ENCODE results near the gene APOBR. TPM values are rescaled to one million over a fixed set of nuclear protein-coding genes. Genes with fewer than 3 reads are reported as not detected.

Gene APOBR
- total and polyA plus RNA-seq, 2 of the 13 experiments (the other 11 are each of a cell fraction or from before 2014, with no cell fraction given), result 0.03 TPM; not detected in 1

DNA sequence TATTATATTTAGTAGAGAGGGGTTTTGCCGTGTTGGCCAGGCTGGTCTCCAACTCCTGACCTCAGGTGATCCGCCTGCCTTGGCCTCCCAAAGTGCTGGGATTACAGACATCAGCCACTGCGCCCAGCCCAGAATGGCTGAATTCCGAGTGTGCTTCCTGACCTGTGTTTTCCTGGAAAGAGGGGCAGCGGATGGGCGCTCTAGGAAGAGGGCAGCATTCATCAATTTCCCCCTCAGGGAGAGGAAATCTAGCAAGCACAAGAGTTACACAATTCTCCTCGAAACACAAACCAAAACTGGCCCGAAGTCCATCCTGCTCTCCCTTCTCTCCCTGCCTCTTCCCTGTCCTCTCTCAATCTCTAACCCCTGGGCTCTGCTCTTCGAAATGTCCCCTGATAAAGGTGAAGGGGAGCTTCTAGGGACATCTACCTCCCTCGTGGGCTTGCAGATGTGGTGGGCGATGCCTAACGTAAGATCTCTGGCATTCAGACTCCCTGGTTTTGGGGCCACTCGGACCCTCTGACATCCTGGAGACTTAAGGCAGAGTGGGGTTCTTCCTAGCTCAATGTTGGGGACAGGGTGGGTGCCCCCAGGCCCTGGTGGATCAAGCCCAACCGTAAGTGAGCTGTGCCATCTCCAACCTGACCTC, 11.2 kb downstream of the APOBR start (continued):
- TF ChIP-seq UBTF (CRISPR knock-in tag; IDR thresholded peaks at IDR 0.05), result peak; percentile 47; the same call in 1 of the 2 replicates
- no peak for TF ChIP-seq ZNF75D (CRISPR knock-in tag; IDR thresholded peaks at IDR 0.05; ENCODE audit: borderline replicate concordance)
- no peak for TF ChIP-seq ZNF841 (CRISPR knock-in tag; IDR thresholded peaks at IDR 0.05; ENCODE audit: borderline replicate concordance)
- no peak for TF ChIP-seq ZBTB37 (CRISPR knock-in tag; IDR thresholded peaks at IDR 0.05)
- peak; percentile 73; the same call in 1 of the 2 replicates for TF ChIP-seq ZNF800 (CRISPR knock-in tag; IDR thresholded peaks at IDR 0.05)
- peak; percentile 49; the same call in 1 of the 2 replicates for TF ChIP-seq WIZ (CRISPR knock-in tag; IDR thresholded peaks at IDR 0.05)
- TF ChIP-seq, protein P1, sequence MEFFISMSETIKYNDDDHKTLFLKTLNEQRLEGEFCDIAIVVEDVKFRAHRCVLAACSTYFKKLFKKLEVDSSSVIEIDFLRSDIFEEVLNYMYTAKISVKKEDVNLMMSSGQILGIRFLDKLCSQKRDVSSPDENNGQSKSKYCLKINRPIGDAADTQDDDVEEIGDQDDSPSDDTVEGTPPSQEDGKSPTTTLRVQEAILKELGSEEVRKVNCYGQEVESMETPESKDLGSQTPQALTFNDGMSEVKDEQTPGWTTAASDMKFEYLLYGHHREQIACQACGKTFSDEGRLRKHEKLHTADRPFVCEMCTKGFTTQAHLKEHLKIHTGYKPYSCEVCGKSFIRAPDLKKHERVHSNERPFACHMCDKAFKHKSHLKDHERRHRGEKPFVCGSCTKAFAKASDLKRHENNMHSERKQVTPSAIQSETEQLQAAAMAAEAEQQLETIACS (CRISPR knock-in tag; IDR thresholded peaks at IDR 0.05), result 0 out of 2 replicates have a peak, but pooled peaks have one; percentile 28
- peak; percentile 54; the same call in 1 of the 2 replicates for TF ChIP-seq KDM1A (CRISPR knock-in tag; IDR thresholded peaks at IDR 0.05)
- TF ChIP-seq ZNF780A (CRISPR knock-in tag; IDR thresholded peaks at IDR 0.05), result no peak
- TF ChIP-seq ZNF484 (CRISPR knock-in tag; IDR thresholded peaks at IDR 0.05; ENCODE audit: borderline replicate concordance, low read depth), result no peak
- no peak for TF ChIP-seq NFATC3 (CRISPR knock-in tag; IDR thresholded peaks at IDR 0.05)
- TF ChIP-seq, protein P2, sequence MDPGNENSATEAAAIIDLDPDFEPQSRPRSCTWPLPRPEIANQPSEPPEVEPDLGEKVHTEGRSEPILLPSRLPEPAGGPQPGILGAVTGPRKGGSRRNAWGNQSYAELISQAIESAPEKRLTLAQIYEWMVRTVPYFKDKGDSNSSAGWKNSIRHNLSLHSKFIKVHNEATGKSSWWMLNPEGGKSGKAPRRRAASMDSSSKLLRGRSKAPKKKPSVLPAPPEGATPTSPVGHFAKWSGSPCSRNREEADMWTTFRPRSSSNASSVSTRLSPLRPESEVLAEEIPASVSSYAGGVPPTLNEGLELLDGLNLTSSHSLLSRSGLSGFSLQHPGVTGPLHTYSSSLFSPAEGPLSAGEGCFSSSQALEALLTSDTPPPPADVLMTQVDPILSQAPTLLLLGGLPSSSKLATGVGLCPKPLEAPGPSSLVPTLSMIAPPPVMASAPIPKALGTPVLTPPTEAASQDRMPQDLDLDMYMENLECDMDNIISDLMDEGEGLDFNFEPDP (CRISPR knock-in tag; conservative IDR thresholded peaks at IDR 0.05), result no peak
- TF ChIP-seq CBX1 (IDR thresholded peaks at IDR 0.05; ENCODE audit: low read depth), result no peak
- 0 out of 2 replicates have a peak, but pooled peaks have one; percentile 15 for TF ChIP-seq ZNF629 (CRISPR knock-in tag; conservative IDR thresholded peaks at IDR 0.05)
- no peak for TF ChIP-seq MBD4 (IDR thresholded peaks at IDR 0.05; ENCODE audit: borderline replicate concordance, low read length)
- TF ChIP-seq FIP1L1 (IDR thresholded peaks at IDR 0.05; ENCODE audit: borderline replicate concordance, insufficient read depth, low read depth, low read length), result no peak
- peak; percentile 69; the same call in 1 of the 2 replicates for TF ChIP-seq FOXK1 (CRISPR knock-in tag; IDR thresholded peaks at IDR 0.05; ENCODE audit: borderline replicate concordance, low read depth)
- TF ChIP-seq ZNF691 (CRISPR knock-in tag; IDR thresholded peaks at IDR 0.05; ENCODE audit: borderline replicate concordance, low read depth), result no peak; the same call in 1 of the 2 replicates
- TF ChIP-seq TAF15 (IDR thresholded peaks at IDR 0.05; ENCODE audit: low read depth, low read length, poor library complexity, severe bottlenecking), result no peak

All from HepG2 (cell line).